Activated naive CD8-positive, alpha-beta T cell treated with anti-CD3 and anti-CD28 coated beads, Interleukin-2, amount 50 U/mL, for 16 hours (primary cell): ENCODE data around the gene PAQR5.
"Not testable (repeated sequence)": the region's sequence is repeated elsewhere in the genome, so short reads cannot be mapped to it uniquely, and the experiment has no call there.

ENCODE experiments used
- DNase-seq: peaks from one replicate; pipeline ENCODE4 v3.0.0-alpha.2; 2020; ENCODE audit warnings: low read depth, low spot score

PAQR5 gene

GRCh38 chr15:69424001-69424400 is 125.3 kb downstream of the PAQR5 start:
- no peak for DNase-seq

GRCh38 chr15:69424748-69425413 is 126.2 kb downstream of the PAQR5 start:
- DNase-seq = no peak

- DNase-seq = no peak
These were observed 135.1 kb downstream of the PAQR5 start for GRCh38 chr15:69433831-69434230.

- DNase-seq = no peak
These were observed 135.5 kb downstream of the PAQR5 start for GRCh38 chr15:69434238-69434637.

GRCh38 chr15:69434679-69435078 is 136.0 kb downstream of the PAQR5 start:
- no peak for DNase-seq

- no peak for DNase-seq
These were observed 137.3 kb downstream of the PAQR5 start for GRCh38 chr15:69435985-69436384.

- DNase-seq = no peak
These were observed 138.2 kb downstream of the PAQR5 start for GRCh38 chr15:69436951-69437350.

- DNase-seq = no peak
These were observed 140.9 kb downstream of the PAQR5 start for GRCh38 chr15:69439623-69440022.

GRCh38 chr15:69443032-69443611 is 144.4 kb downstream of the PAQR5 start:
- DNase-seq = no peak

- DNase-seq = no peak
These were observed 146.0 kb downstream of the PAQR5 start for GRCh38 chr15:69444686-69445085.

- DNase-seq = no peak
These were observed 148.2 kb downstream of the PAQR5 start for GRCh38 chr15:69446953-69447352.

- not testable (repeated sequence) for DNase-seq
These were observed 151.5 kb downstream of the PAQR5 start for GRCh38 chr15:69450221-69450620.

GRCh38 chr15:69450968-69451695 is 152.4 kb downstream of the PAQR5 start:
- no peak for DNase-seq

GRCh38 chr15:69451951-69452691 is 153.4 kb downstream of the PAQR5 start:
- no peak for DNase-seq

- peak; percentile 86 for DNase-seq
These were observed 154.2 kb downstream of the PAQR5 start, which contains the start of gene RPLP1 for GRCh38 chr15:69452692-69453521. TSS of gene RPLP1 (plus strand) at chr15:69452818. CDS start at chr15:69452949, 131 bp downstream.

GRCh38 chr15:69454953-69455352 is 156.2 kb downstream of the PAQR5 start:
- DNase-seq = no peak

- DNase-seq = no peak
These were observed 157.8 kb downstream of the PAQR5 start for GRCh38 chr15:69456208-69457166.
